Measurements from ENCODE around the gene DBF4.

Gene DBF4

GRCh38 chr7:87926581-87927461 lies 50.5 kb downstream of the DBF4 start:
- H3K9me3 ChIP-seq (ENCODE audit: control insufficient read depth, insufficient read depth, low read length), result no peaks in the 10 kb centered on the region
- no peaks in the 10 kb centered on the region for H3K36me3 ChIP-seq (ENCODE audit: control insufficient read depth, low read length)
- H3K27ac ChIP-seq (ENCODE audit: low read depth, low read length), result no peak overlapping the region
- H3K79me2 ChIP-seq (ENCODE audit: control insufficient read depth, low read length), result no peaks in the 10 kb centered on the region
- H3K4me2 ChIP-seq (ENCODE audit: low read length), result no peak overlapping the region
- TF ChIP-seq EZH2phosphoT487 (IDR thresholded peaks at IDR 0.05; ENCODE audit: borderline replicate concordance, low read length), result no peak
- TF ChIP-seq, protein P1, sequence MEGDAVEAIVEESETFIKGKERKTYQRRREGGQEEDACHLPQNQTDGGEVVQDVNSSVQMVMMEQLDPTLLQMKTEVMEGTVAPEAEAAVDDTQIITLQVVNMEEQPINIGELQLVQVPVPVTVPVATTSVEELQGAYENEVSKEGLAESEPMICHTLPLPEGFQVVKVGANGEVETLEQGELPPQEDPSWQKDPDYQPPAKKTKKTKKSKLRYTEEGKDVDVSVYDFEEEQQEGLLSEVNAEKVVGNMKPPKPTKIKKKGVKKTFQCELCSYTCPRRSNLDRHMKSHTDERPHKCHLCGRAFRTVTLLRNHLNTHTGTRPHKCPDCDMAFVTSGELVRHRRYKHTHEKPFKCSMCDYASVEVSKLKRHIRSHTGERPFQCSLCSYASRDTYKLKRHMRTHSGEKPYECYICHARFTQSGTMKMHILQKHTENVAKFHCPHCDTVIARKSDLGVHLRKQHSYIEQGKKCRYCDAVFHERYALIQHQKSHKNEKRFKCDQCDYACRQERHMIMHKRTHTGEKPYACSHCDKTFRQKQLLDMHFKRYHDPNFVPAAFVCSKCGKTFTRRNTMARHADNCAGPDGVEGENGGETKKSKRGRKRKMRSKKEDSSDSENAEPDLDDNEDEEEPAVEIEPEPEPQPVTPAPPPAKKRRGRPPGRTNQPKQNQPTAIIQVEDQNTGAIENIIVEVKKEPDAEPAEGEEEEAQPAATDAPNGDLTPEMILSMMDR (IDR thresholded peaks at IDR 0.05; ENCODE audit: low read depth, low read length, poor library complexity, severe bottlenecking), result peak; percentile 65
- H3K27me3 ChIP-seq (ENCODE audit: control insufficient read depth, low read length), result no peaks in the 10 kb centered on the region
- H3K4me3 ChIP-seq (ENCODE audit: low read length), result no peak overlapping the region
- H3K4me1 ChIP-seq (ENCODE audit: control insufficient read depth, low read length), result no peaks in the 10 kb centered on the region
- no peaks in the 10 kb centered on the region for H3K9me2 ChIP-seq (replicated peaks; ENCODE audit: control insufficient read depth, low read length)
- H4K20me1 ChIP-seq (ENCODE audit: control insufficient read depth, insufficient read depth, low read depth, low read length), result no peaks in the 10 kb centered on the region
- no peaks in the 10 kb centered on the region for H3F3A ChIP-seq (ENCODE audit: control insufficient read depth, insufficient read depth)

- Histone ChIP-seq H3K4me3 (ENCODE audit: low read length) (peak overlapping the region; percentile 82), H4K20me1 (ENCODE audit: control insufficient read depth, insufficient read depth, low read depth, low read length) (no peaks in the 10 kb centered on the region), H3K79me2 (ENCODE audit: control insufficient read depth, low read length) (no peaks in the 10 kb centered on the region), H3K27ac (ENCODE audit: low read depth, low read length) (no peak overlapping the region), H3K4me2 (ENCODE audit: low read length) (peak overlapping the region; percentile 84), H3K9me3 (ENCODE audit: control insufficient read depth, insufficient read depth, low read length) (no peaks in the 10 kb centered on the region), H3K4me1 (ENCODE audit: control insufficient read depth, low read length) (peaks cover 14% of the 10 kb centered on the region), H3K27me3 (ENCODE audit: control insufficient read depth, low read length) (peaks cover 9% of the 10 kb centered on the region), H3F3A (ENCODE audit: control insufficient read depth, insufficient read depth) (0 out of 2 replicates have a peak, but pooled peaks cover 2% of the 10 kb centered on the region), H3K36me3 (ENCODE audit: control insufficient read depth, low read length) (no peaks in the 10 kb centered on the region), H3K9me2 (replicated peaks; ENCODE audit: control insufficient read depth, low read length) (no peaks in the 10 kb centered on the region)
- TF ChIP-seq, protein P1 (IDR thresholded peaks at IDR 0.05; ENCODE audit: low read depth, low read length, poor library complexity, severe bottlenecking), result no peak
- TF ChIP-seq EZH2phosphoT487 (IDR thresholded peaks at IDR 0.05; ENCODE audit: borderline replicate concordance, low read length), result no peak
Measured at GRCh38 chr7:87933605-87933952, 57.3 kb downstream of the DBF4 start.

- no peak for TF ChIP-seq EZH2phosphoT487 (IDR thresholded peaks at IDR 0.05; ENCODE audit: borderline replicate concordance, low read length)
- TF ChIP-seq, protein P1 (IDR thresholded peaks at IDR 0.05; ENCODE audit: low read depth, low read length, poor library complexity, severe bottlenecking), result peak; percentile 46
- peaks cover 14% of the 10 kb centered on the region for H3K4me1 ChIP-seq (ENCODE audit: control insufficient read depth, low read length)
- H4K20me1 ChIP-seq (ENCODE audit: control insufficient read depth, insufficient read depth, low read depth, low read length), result no peaks in the 10 kb centered on the region
- H3K27ac ChIP-seq (ENCODE audit: low read depth, low read length), result peak within 1 kb of the TSS; percentile 13; the same call in 1 of the 2 replicates
- no peaks in the 10 kb centered on the region for H3K36me3 ChIP-seq (ENCODE audit: control insufficient read depth, low read length)
- H3K27me3 ChIP-seq (ENCODE audit: control insufficient read depth, low read length), result peaks cover 9% of the 10 kb centered on the region
- 0 out of 2 replicates have a peak, but pooled peaks cover 2% of the 10 kb centered on the region for H3F3A ChIP-seq (ENCODE audit: control insufficient read depth, insufficient read depth)
- peak within 1 kb of the TSS; percentile 82 for H3K4me3 ChIP-seq (ENCODE audit: low read length)
- H3K4me2 ChIP-seq (ENCODE audit: low read length), result peak within 1 kb of the TSS; percentile 84
- no peaks in the 10 kb centered on the region for H3K9me3 ChIP-seq (ENCODE audit: control insufficient read depth, insufficient read depth, low read length)
- no peaks in the 10 kb centered on the region for H3K9me2 ChIP-seq (replicated peaks; ENCODE audit: control insufficient read depth, low read length)
- no peaks in the 10 kb centered on the region for H3K79me2 ChIP-seq (ENCODE audit: control insufficient read depth, low read length)
Measured at GRCh38 chr7:87933953-87934698, 57.8 kb downstream of the DBF4 start, which contains the start of gene ADAM22. ADAM22 (plus strand) TSS chr7:87934251; CDS start chr7:87934466, 215 bp downstream.

Data from DOHH2 (cell line).